ENCODE measurements around the gene SEPTIN5.
"Not testable (repeated sequence)": the region's sequence is repeated elsewhere in the genome, so short reads cannot be mapped to it uniquely, and the experiment has no call there.

SEPTIN5 gene

GRCh38 chr22:19675428-19675827 is 38.9 kb upstream of the SEPTIN5 start:
- DNase-seq (ENCODE audit: low read depth): no peak
- TF ChIP-seq CTCF (conservative IDR thresholded peaks at IDR 0.05; ENCODE audit: low read depth, low read length): no peak
- H3K4me3 ChIP-seq (ENCODE audit: low read length): no peak overlapping the region

GRCh38 chr22:19676437-19676836 is 37.9 kb upstream of the SEPTIN5 start:
- not testable (repeated sequence) for H3K4me3 ChIP-seq (ENCODE audit: low read length); DNase-seq (ENCODE audit: low read depth)

DNA sequence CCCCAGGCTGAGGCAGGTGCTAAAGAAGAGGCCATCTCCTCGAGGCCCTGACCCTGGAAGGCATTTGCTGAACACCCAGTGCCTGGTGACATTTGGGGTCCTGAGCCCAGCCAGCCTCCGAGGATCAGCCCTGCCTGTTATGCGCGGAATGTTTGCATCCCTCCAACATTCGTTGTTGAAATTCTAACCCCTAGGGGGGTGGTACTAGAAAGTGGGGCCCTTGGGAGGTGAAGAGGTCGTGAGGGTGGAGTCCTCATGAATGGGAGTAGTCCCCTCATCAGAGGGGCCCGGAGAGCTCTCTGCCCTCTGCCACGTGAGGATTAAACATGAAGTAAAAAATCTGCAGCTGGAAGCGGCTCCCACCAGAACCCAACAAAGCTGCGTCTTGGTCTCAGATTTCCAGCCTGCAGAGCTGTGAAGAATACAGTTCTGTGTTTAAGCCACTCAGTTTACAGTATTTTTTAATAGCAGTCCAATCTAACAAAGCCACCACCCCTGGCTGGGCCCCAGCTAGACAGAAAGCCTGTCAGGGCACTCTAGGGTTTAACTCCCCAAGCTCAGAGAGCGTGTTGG is 35.3 kb upstream of the SEPTIN5 start:
- no peak for TF ChIP-seq CTCF (conservative IDR thresholded peaks at IDR 0.05; ENCODE audit: low read depth, low read length)
- DNase-seq (ENCODE audit: low read depth): no peak
- no peak overlapping the region for H3K4me3 ChIP-seq (ENCODE audit: low read length)

DNA sequence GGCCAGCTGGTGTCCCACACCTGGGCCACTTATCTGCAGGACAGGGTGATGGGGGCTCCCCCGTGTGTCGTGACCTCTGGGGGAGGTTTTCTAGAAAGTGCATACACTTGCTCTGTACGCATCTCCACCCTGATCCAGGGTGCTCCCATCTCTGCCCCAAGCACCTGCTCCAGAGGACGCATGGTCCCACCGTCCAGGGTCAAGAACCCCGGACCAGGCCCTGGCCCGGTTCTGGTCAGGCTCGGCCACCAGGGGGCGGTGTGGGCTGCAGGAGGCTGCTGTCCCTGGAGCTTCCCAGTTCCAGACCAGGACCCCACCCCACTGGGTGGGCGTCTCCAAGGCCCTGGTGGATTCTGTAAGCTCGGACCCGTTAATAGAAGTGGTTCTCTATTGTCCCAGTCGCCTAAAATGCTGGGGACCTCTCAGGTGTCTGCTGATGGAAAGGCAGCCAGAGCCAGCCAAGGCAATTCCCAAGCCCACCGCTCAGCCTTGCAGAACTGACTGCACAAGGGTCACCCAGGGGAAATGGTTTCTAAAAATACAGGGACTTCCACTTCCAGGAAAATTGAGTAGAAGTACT is 34.7 kb upstream of the SEPTIN5 start:
- DNase-seq (ENCODE audit: low read depth): no peak
- TF ChIP-seq CTCF (conservative IDR thresholded peaks at IDR 0.05; ENCODE audit: low read depth, low read length): peak; percentile 84
- no peak overlapping the region for H3K4me3 ChIP-seq (ENCODE audit: low read length)

GRCh38 chr22:19680287-19680881 is 33.9 kb upstream of the SEPTIN5 start:
- no peak for TF ChIP-seq CTCF (conservative IDR thresholded peaks at IDR 0.05; ENCODE audit: low read depth, low read length)
- H3K4me3 ChIP-seq (ENCODE audit: low read length): no peak overlapping the region
- DNase-seq (ENCODE audit: low read depth): no peak

DNA sequence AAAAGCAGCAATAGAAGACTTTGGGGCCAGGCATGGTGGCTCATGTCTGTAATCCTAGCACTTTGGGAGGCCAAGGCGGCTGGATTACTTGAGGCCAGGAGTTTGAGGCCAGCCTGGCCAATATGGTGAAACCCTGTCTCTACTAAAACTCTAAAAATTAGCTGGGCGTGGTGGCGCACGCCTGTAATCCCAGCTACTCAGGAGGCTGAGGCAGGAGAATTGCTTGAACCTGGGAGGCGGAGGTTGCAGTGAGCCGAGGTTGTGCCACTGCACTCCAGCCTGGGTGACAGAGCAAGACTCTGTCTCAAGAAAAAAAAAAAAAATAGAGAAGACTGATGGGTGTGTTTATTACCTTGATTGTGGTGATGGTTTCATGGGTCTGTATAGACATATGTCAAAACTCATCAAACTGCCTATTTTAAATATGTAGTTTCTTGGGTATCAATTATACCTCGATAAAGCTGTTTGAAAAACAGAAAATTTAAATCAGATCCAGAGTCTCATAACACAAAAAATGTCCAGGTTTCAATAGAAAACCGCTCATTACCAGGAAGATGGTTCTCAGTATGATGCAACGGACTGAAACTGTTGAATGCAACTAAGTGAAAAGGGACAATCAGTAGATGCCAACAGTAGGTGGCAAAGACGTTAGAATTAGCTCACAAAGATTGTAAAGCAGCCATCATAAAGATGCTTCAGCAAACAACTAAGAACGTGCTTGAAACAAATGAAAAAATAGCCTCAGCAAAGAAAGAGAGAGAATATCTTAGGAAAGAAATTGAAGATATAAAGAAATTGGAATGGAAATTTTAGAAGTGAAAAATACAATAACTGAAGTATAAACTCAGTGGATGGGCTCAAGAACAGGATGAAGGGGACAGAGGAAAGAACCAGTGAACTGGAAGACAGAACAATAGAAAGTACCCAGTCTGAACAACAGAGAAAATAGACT is 33.1 kb upstream of the SEPTIN5 start:
- no peak for DNase-seq (ENCODE audit: low read depth)
- H3K4me3 ChIP-seq (ENCODE audit: low read length): no peak overlapping the region
- TF ChIP-seq CTCF (conservative IDR thresholded peaks at IDR 0.05; ENCODE audit: low read depth, low read length): no peak

GRCh38 chr22:19681863-19682245 is 32.4 kb upstream of the SEPTIN5 start:
- no peak for DNase-seq (ENCODE audit: low read depth)
- no peak overlapping the region for H3K4me3 ChIP-seq (ENCODE audit: low read length)
- no peak for TF ChIP-seq CTCF (conservative IDR thresholded peaks at IDR 0.05; ENCODE audit: low read depth, low read length)
